PFSK-1 (cell line): Measurements from ENCODE around the gene PCP2.

Experiments
- FOXP2 ChIP-seq: optimal IDR thresholded peaks from 2 replicates; pipeline ENCODE3; 2011; ENCODE audit warnings: borderline replicate concordance, control low read depth, inconsistent platforms; ENCODE audit not compliant: insufficient read depth; ENCODE audit errors: extremely low read length, extremely low read depth
- POLR2AphosphoS5 ChIP-seq: IDR thresholded peaks from 2 replicates; pipeline ENCODE4 v1.6.1; 2012; ENCODE audit warnings: low read depth, mild to moderate bottlenecking, control low read depth, low read length, moderate library complexity
- REST ChIP-seq, 2 experiments: IDR thresholded peaks; 2 replicates each; pipeline versions ENCODE4 v1.6.1 to v1.8.0; 2011 to 2012; ENCODE audit warnings: low read depth in 2 of 2, low read length in 2 of 2, control low read depth in 1 of 2, inconsistent platforms in 1 of 2, mild to moderate bottlenecking in 1 of 2, moderate library complexity in 1 of 2; ENCODE audit not compliant: insufficient read depth in 1 of 2
- SIN3A ChIP-seq: IDR thresholded peaks from 2 replicates; pipeline ENCODE4 v1.6.1; 2012; ENCODE audit warnings: mild to moderate bottlenecking, low read length, moderate library complexity, borderline replicate concordance; ENCODE audit not compliant: insufficient read depth
- TAF1 ChIP-seq: IDR thresholded peaks from 2 replicates; pipeline ENCODE4 v1.6.1; 2012; ENCODE audit warnings: low read length, control low read depth, borderline replicate concordance; ENCODE audit not compliant: insufficient read depth

- TF ChIP-seq SIN3A (no peak), POLR2AphosphoS5 (no peak), TAF1 (no peak; the same call in 1 of the 2 replicates), REST (IDR thresholded peaks at IDR 0.05; ENCODE audit: insufficient read depth in 1 of 2, low read depth in 2 of 2, low read length in 2 of 2) (no peak), FOXP2 (no peak)
These were observed 46.5 kb upstream of the PCP2 start for GRCh38 chr19:7679771-7680605.
